Measurements from ENCODE around the gene ZNF821. TPM values are rescaled to one million over a fixed set of nuclear protein-coding genes. Genes with fewer than 3 reads are reported as not detected.
A peak's percentile ranks its signal among the peaks of the same experiment; 100 is the strongest.

The ZNF821 gene
- total and polyA plus RNA-seq, 10 of the 15 experiments (the other 5 are each of a cell fraction or from before 2014, with no cell fraction given): 0.82 to 9.9 (median 6.8) TPM

GRCh38 chr16:71845639-71846430, 38.1 kb downstream of the ZNF821 start, which contains the start of gene ATXN1L (continued):
- TF ChIP-seq PBX3 (IDR thresholded peaks at IDR 0.05; ENCODE audit: insufficient replicate concordance, low read depth, low read length) (peak; percentile 27), SMC3 (IDR thresholded peaks at IDR 0.05; ENCODE audit: borderline replicate concordance, low read length) (0 out of 2 replicates have a peak, but pooled peaks have one; percentile 1), FOXM1 (IDR thresholded peaks at IDR 0.05; ENCODE audit: low read depth, low read length) (peak; percentile 51; the same call in 1 of the 2 replicates), EED (IDR thresholded peaks at IDR 0.05; ENCODE audit: low read depth) (peak; percentile 43), NFIC (IDR thresholded peaks at IDR 0.05; ENCODE audit: low read depth, low read length) (peak; percentile 78; the same call in 1 of the 2 replicates), YBX1 (IDR thresholded peaks at IDR 0.05) (no peak), ATF2 (IDR thresholded peaks at IDR 0.05; ENCODE audit: low read length) (peak; percentile 36; the same call in 1 of the 2 replicates), ZSCAN29 (IDR thresholded peaks at IDR 0.05) (no peak), TBL1XR1 (IDR thresholded peaks at IDR 0.05; ENCODE audit: low read depth, low read length) (peak; percentile 41), MTA3 (IDR thresholded peaks at IDR 0.05; ENCODE audit: borderline replicate concordance, low read length) (no peak), HDGF (IDR thresholded peaks at IDR 0.05) (no peak), MAX (IDR thresholded peaks at IDR 0.05; ENCODE audit: low read depth, low read length) (peak; percentile 70), TAF1 (IDR thresholded peaks at IDR 0.05; ENCODE audit: borderline replicate concordance, low read depth, low read length) (peak; percentile 63; the same call in 1 of the 2 replicates), POU2F2 (IDR thresholded peaks at IDR 0.05; ENCODE audit: borderline replicate concordance, low read depth, low read length) (peak; percentile 78; the same call in 2 of the 3 replicates), KLF5 (IDR thresholded peaks at IDR 0.05; ENCODE audit: partially characterized antibody) (no peak), MTA2 (IDR thresholded peaks at IDR 0.05; ENCODE audit: low read depth) (peak; percentile 68; the same call in 1 of the 2 replicates), CUX1 (IDR thresholded peaks at IDR 0.05; ENCODE audit: insufficient replicate concordance, low read depth, low read length) (no peak), ASH2L (IDR thresholded peaks at IDR 0.05; ENCODE audit: borderline replicate concordance, low read depth) (peak; percentile 62; the same call in 1 of the 2 replicates), PAX5 (IDR thresholded peaks at IDR 0.05; ENCODE audit: borderline replicate concordance, low read depth, low read length) (peak; percentile 80), NFXL1 (IDR thresholded peaks at IDR 0.05; ENCODE audit: borderline replicate concordance) (no peak), IRF4 (IDR thresholded peaks at IDR 0.05; ENCODE audit: low read depth, low read length) (no peak), CEBPB (IDR thresholded peaks at IDR 0.05; ENCODE audit: borderline replicate concordance in 1 of 2, low read depth in 2 of 2, low read length in 2 of 2) (no peak), SIN3A (IDR thresholded peaks at IDR 0.05; ENCODE audit: low read depth, low read length) (peak; percentile 94)

Data from GM12878 (cell line).